GM08714 (cell line): ENCODE results near the gene CCDC88C.
A peak's percentile ranks its signal among the peaks of the same experiment; 100 is the strongest.

Source experiments
- H3K4me3 ChIP-seq: fragments of 200-500 bp; sonication (Bioruptor generic); 2 replicates; pipeline ENCODE4 v1.5.1; 2014; ENCODE audit warnings: mild to moderate bottlenecking, low read length, inconsistent platforms
- ZNF274 ChIP-seq: IDR thresholded peaks from 2 replicates; pipeline ENCODE4 v1.6.1; 2012; ENCODE audit warnings: mild to moderate bottlenecking, low read depth, low read length

CCDC88C gene

GRCh38 chr14:91363776-91364523, 53.7 kb downstream of the CCDC88C start:
- peak overlapping the region; percentile 5; the same call in 1 of the 2 replicates for H3K4me3 ChIP-seq
- no peak for TF ChIP-seq ZNF274

- no peak overlapping the region for H3K4me3 ChIP-seq
- no peak for TF ChIP-seq ZNF274
Measured at GRCh38 chr14:91361233-91361811, 56.3 kb downstream of the CCDC88C start.

- TF ChIP-seq ZNF274 = no peak
- no peak overlapping the region for H3K4me3 ChIP-seq
Measured at GRCh38 chr14:91360490-91361232, 57.0 kb downstream of the CCDC88C start.

GRCh38 chr14:91358654-91359220, 58.9 kb downstream of the CCDC88C start:
- H3K4me3 ChIP-seq = no peak overlapping the region
- no peak for TF ChIP-seq ZNF274

- no peak for TF ChIP-seq ZNF274
- no peak overlapping the region for H3K4me3 ChIP-seq
Measured at GRCh38 chr14:91358025-91358319, 59.6 kb downstream of the CCDC88C start.

- no peak for TF ChIP-seq ZNF274
- no peak overlapping the region for H3K4me3 ChIP-seq
Measured at GRCh38 chr14:91357272-91358024, 60.2 kb downstream of the CCDC88C start.

GRCh38 chr14:91356181-91356763, 61.3 kb downstream of the CCDC88C start:
- H3K4me3 ChIP-seq = peak overlapping the region; percentile 5; the same call in 1 of the 2 replicates
- no peak for TF ChIP-seq ZNF274

GRCh38 chr14:91354979-91355685, 62.5 kb downstream of the CCDC88C start:
- H3K4me3 ChIP-seq = no peak overlapping the region; the same call in 1 of the 2 replicates
- no peak for TF ChIP-seq ZNF274

GRCh38 chr14:91354221-91354916, 63.3 kb downstream of the CCDC88C start:
- H3K4me3 ChIP-seq = no peak overlapping the region
- TF ChIP-seq ZNF274 = no peak

GRCh38 chr14:91352728-91353692, 64.6 kb downstream of the CCDC88C start:
- TF ChIP-seq ZNF274 = no peak
- H3K4me3 ChIP-seq = no peak overlapping the region

GRCh38 chr14:91352053-91352452, 65.6 kb downstream of the CCDC88C start:
- no peak overlapping the region for H3K4me3 ChIP-seq
- TF ChIP-seq ZNF274 = no peak
